Thyroid gland (tissue), 4 donors: ENCODE measurements around the gene FGF22.

Experiments
- POLR2A ChIP-seq, 2 donors: fragments of 450-650 bp; IDR thresholded peaks; one replicate each; pipeline ENCODE4 v1.6.1; 2017; ENCODE audit warnings: antibody characterized with exemption in 2 of 2, mild to moderate bottlenecking in 2 of 2, moderate library complexity in 1 of 2
- TF ChIP-seq, protein P1 (sequence below), 6 experiments: fragments of 200-600 bp in 3 of 6; fragments of 450-650 bp in 3 of 6; sonication (generic) in 3 of 6; IDR thresholded peaks; one replicate each; pipeline ENCODE4 v1.5.1; 2016 to 2019; ENCODE audit warnings: antibody characterized with exemption in 6 of 6, mild to moderate bottlenecking in 2 of 6, inconsistent platforms in 1 of 6, moderate library complexity in 1 of 6

DNA sequence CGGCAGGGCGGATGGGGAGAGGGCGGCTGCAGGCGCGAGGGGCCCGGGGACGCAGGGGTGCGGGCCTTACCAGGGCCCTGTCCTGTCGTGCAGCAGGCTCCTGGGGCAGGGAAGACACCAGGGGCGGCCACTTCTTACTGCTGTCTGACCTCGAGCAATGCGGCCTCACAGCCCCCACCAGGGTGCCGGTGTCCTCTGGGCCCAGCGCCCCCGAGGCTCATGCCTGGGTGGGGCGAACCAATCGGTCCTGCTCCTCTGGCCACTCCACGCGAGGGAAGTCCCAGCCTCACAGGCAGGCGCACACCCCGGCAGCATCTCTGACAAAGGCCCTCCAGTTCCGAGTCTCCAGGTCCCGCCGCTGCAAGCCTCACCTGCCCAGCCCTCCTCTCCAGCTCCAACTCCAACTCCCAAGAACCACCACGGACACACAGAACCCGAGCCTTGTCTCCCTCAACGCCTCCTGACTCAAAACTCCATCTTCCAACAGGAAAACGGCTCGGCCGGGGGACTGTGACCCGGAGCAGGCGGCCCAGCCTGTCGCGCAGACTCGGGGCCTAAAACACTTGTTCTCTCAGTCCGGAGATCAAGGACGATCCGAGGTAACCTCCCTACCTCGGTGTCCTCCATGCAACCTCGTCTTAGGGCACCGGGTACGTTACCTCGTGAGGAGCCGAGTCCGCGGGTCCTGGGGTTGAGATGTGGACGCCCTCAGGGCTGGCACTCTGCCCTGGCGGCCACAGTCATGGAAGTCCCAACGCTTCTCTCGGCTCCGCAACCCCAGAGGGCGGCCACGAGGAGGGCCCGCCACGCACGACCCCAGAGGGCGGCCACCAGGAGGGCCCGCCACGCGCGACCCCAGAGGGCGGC lies 6.5 kb downstream of the FGF22 start:
- no peak for TF ChIP-seq POLR2A (IDR thresholded peaks at IDR 0.05)
- TF ChIP-seq, protein P1, sequence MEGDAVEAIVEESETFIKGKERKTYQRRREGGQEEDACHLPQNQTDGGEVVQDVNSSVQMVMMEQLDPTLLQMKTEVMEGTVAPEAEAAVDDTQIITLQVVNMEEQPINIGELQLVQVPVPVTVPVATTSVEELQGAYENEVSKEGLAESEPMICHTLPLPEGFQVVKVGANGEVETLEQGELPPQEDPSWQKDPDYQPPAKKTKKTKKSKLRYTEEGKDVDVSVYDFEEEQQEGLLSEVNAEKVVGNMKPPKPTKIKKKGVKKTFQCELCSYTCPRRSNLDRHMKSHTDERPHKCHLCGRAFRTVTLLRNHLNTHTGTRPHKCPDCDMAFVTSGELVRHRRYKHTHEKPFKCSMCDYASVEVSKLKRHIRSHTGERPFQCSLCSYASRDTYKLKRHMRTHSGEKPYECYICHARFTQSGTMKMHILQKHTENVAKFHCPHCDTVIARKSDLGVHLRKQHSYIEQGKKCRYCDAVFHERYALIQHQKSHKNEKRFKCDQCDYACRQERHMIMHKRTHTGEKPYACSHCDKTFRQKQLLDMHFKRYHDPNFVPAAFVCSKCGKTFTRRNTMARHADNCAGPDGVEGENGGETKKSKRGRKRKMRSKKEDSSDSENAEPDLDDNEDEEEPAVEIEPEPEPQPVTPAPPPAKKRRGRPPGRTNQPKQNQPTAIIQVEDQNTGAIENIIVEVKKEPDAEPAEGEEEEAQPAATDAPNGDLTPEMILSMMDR (IDR thresholded peaks at IDR 0.05): no peak
